ENCODE data around the gene TNNI3. TPM values are rescaled to one million over a fixed set of nuclear protein-coding genes. Genes with fewer than 3 reads are reported as not detected.
"Not testable (repeated sequence)": the region's sequence is repeated elsewhere in the genome, so short reads cannot be mapped to it uniquely, and the experiment has no call there.

The TNNI3 gene
- total and polyA plus RNA-seq, 9 donors, result 0.62 to 14.4 (median 2.4) TPM; not detected in 2

DNA sequence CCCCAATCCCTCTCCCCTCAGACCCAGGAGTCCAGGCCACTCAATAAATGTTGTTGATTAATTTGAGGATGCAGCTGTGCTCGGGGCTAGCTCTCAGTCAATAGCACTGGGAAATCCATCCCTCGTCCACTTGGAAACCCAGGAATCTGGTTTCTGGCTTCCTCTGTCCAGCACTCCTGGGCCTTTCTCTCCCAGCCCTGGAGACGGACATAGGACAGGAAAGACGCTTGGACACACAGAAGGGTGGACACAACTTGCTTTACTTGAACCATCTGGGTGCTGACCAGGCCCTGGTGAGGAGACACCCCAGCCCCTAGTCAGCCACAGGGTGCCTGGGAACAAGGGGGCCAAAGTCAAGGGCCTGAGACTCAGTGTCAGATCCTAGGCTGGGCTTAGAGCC is 891 bp upstream of the TNNI3 start:
- H3K9me3 ChIP-seq, result no peaks in the 10 kb centered on the region
- DNase-seq, result no peak
- 42 to 59% (median 59%) methylated on average over 4 of the region's 4 CpGs for WGBS, 3 donors
- peaks cover 3% of the 10 kb centered on the region for H3K4me1 ChIP-seq (ENCODE audit: insufficient read depth)
- no peak overlapping the region for H3K4me3 ChIP-seq
- H3K27me3 ChIP-seq, result peaks cover 4% of the 10 kb centered on the region
- no peak for TF ChIP-seq POLR2A (IDR thresholded peaks at IDR 0.05)
- TF ChIP-seq EP300 (IDR thresholded peaks at IDR 0.05), result no peak
- TF ChIP-seq, protein P1, sequence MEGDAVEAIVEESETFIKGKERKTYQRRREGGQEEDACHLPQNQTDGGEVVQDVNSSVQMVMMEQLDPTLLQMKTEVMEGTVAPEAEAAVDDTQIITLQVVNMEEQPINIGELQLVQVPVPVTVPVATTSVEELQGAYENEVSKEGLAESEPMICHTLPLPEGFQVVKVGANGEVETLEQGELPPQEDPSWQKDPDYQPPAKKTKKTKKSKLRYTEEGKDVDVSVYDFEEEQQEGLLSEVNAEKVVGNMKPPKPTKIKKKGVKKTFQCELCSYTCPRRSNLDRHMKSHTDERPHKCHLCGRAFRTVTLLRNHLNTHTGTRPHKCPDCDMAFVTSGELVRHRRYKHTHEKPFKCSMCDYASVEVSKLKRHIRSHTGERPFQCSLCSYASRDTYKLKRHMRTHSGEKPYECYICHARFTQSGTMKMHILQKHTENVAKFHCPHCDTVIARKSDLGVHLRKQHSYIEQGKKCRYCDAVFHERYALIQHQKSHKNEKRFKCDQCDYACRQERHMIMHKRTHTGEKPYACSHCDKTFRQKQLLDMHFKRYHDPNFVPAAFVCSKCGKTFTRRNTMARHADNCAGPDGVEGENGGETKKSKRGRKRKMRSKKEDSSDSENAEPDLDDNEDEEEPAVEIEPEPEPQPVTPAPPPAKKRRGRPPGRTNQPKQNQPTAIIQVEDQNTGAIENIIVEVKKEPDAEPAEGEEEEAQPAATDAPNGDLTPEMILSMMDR (IDR thresholded peaks at IDR 0.05), result no peak
- no peak overlapping the region for H3K27ac ChIP-seq
- H3K36me3 ChIP-seq, result no peaks in the 10 kb centered on the region
- intact Hi-C loops (cut with DNase I), result no loop called here

DNA sequence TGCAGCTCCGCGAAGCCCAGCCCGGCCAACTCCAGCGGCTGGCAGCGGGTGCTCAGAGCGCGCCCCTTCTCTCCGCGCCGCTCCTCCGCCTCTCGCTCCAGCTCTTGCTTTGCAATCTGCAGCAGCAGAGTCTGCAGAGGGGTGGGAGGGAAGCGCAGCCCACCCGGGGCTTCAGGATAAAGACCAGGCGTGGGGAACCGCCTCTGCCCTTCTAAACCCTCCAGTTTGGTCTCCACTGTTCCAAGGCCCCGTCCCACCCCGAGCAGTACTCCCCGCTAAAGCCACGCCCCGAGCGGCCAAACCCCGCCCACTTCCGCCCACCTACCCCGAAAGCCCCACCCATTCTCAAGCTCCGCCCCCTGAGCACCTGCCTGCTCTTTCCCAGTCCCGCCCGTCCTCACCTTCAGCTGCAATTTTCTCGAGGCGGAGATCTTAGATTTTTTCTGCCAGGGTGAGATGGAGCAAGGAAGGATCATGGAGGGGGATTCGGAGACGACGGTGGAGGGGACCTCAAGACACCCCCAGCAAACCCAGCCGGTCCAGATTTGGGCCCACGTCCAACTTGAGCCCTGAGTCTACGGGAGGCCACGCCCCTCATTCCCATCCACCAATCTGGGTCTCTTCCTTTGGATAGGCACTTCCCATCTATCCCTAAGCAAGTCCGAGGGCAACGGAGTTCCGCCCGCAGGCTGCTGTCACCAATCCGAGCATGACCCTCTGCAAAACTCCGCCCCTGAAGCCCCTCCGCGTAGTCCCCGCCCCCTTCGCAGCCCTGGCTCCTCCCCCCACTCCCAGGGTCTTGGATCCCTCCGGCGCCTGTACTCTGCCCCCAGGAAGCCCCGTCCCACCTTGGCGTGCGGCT is 1.1 kb downstream of the TNNI3 start:
- DNase-seq, result no peak
- H3K4me3 ChIP-seq, result no peak overlapping the region

DNA sequence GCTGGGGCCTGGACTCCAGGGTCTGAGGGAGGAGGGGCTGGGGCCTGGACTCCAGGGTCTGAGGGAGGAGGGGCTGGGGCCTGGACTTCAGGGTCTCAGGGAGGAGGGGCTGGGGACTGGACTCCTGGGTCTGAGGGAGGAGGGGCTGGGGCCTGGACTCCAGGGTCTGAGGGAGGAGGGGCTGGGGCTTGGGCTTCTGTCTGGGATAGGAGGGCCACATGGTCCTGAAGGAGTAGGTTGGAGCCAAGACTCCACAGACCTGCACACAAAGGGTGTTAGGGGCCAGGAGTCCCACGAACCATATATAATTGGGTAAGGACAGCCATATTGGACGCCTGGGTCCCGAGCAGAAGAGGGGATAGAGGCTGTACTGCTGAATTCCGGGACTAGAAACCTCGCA is 1.7 kb downstream of the TNNI3 start:
- H3K9me3 ChIP-seq; H3K27me3 ChIP-seq; DNase-seq; H3K36me3 ChIP-seq; H3K4me1 ChIP-seq (ENCODE audit: insufficient read depth); H3K27ac ChIP-seq; H3K4me3 ChIP-seq; intact Hi-C loops (cut with DNase I): not testable (repeated sequence)
- WGBS, 3 donors, result 0 to 2% (median 1%) methylated on average over 1 to 5 of the region's 5 CpGs

More for the DNA sequence above, 1.1 kb downstream of the TNNI3 start:
- 1 to 2% (median 2%) methylated on average over 44 to 52 of the region's 52 CpGs for WGBS, 3 donors
- Histone ChIP-seq H3K27ac (no peak overlapping the region), H3K27me3 (peaks cover 4% of the 10 kb centered on the region), H3K36me3 (no peaks in the 10 kb centered on the region), H3K9me3 (no peaks in the 10 kb centered on the region), H3K4me1 (ENCODE audit: insufficient read depth) (peaks cover 3% of the 10 kb centered on the region)
- no peak for TF ChIP-seq EP300 (IDR thresholded peaks at IDR 0.05)
- intact Hi-C loops (cut with DNase I), result no loop called here

DNA sequence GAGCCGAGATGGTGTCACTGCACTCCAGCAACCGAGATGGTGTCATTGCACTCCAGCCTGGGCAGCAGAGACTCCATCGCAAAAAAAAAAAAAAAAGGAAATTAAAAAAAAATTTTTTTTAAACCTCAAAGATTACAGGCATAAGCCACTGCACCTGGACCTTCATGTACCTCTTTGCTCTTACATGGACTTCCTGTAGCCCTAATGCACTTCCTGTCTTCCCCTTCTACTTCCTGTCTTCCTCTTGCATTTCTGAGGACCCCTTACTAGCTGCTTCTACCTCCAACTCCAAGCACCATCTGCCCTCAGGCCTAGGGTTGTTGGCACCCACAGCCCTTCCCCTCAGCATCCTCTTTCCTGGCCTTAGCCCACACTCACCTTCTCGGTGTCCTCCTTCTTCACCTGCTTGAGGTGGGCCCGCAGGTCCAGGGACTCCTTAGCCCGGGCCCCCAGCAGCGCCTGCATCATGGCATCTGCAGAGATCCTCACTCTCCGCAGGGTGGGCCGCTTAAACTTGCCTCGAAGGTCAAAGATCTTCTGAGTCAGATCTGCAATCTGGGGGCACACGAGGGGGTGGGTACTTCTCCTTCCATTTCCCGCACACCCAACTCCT is 3.8 kb downstream of the TNNI3 start:
- H3K27ac ChIP-seq, result no peak overlapping the region
- no peak overlapping the region for H3K4me3 ChIP-seq
- TF ChIP-seq, protein P1 (IDR thresholded peaks at IDR 0.05), result no peak
- TF ChIP-seq POLR2A (IDR thresholded peaks at IDR 0.05), result no peak
- no peak for TF ChIP-seq EP300 (IDR thresholded peaks at IDR 0.05)
- no peaks in the 10 kb centered on the region for H3K36me3 ChIP-seq
- H3K4me1 ChIP-seq (ENCODE audit: insufficient read depth), result no peaks in the 10 kb centered on the region
- 77 to 83% (median 80%) methylated on average over 12 of the region's 12 CpGs for WGBS, 3 donors
- intact Hi-C loops (cut with DNase I), result no loop called here
- no peaks in the 10 kb centered on the region for H3K27me3 ChIP-seq
- DNase-seq, result no peak
- no peaks in the 10 kb centered on the region for H3K9me3 ChIP-seq

DNA sequence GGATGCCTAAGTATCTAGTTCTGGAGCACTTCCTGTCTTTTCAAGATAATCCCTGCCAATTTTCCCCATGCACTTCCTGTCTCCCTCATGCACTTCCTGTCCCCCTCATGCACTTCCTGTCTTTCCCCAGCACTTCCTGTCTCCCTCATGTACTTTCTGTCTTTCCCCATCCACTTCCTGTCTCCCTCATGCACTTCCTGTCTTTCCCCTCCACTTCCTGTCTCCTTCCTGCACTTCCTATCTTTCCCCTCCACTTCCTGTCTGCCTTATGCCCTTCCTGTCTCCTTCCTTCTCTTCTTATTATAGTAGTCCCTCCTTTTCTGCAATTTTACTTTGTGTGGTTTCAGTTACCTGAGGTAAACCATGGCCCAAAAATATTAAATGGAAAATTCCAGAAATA is 5.5 kb downstream of the TNNI3 start:
- H3K36me3 ChIP-seq, result no peaks in the 10 kb centered on the region
- H3K9me3 ChIP-seq, result no peaks in the 10 kb centered on the region
- TF ChIP-seq, protein P1 (IDR thresholded peaks at IDR 0.05), result no peak
- TF ChIP-seq POLR2A (IDR thresholded peaks at IDR 0.05), result no peak
- TF ChIP-seq EP300 (IDR thresholded peaks at IDR 0.05), result no peak
- DNase-seq, result no peak
- intact Hi-C loops (cut with DNase I), result no loop called here
- no peak overlapping the region for H3K27ac ChIP-seq
- H3K27me3 ChIP-seq, result no peaks in the 10 kb centered on the region
- H3K4me3 ChIP-seq, result no peak overlapping the region
- H3K4me1 ChIP-seq (ENCODE audit: insufficient read depth), result no peaks in the 10 kb centered on the region

Data from ovary (tissue), 9 donors.